ENCODE measurements around the gene RILPL2.
A peak's percentile ranks its signal among the peaks of the same experiment; 100 is the strongest.
"Not testable (repeated sequence)": the region's sequence is repeated elsewhere in the genome, so short reads cannot be mapped to it uniquely, and the experiment has no call there.

The RILPL2 gene

DNA sequence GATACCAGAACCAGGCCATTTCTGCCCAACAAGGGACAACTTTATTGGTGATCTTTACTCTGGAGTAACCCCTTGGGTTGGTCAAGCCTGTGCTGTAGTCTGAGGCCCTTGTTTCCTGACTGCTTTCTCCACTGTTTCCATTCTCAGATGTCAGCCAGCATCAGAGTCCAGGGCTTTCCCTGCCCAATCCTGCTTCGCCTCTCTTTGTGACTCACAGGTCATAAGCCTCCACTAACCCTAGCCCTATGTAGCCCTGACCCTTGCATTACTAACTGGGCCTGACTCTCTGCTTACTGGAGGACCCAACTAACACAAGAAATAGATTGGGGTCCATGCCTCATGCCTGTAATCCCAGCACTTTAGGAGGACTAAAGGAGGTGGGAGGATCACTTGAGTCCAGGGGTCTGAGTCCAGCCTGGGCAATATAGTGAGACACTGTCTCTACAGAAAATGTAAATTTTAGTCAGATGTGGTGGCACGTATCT is 12.8 kb upstream of the RILPL2 start:
- no peak for DNase-seq

DNA sequence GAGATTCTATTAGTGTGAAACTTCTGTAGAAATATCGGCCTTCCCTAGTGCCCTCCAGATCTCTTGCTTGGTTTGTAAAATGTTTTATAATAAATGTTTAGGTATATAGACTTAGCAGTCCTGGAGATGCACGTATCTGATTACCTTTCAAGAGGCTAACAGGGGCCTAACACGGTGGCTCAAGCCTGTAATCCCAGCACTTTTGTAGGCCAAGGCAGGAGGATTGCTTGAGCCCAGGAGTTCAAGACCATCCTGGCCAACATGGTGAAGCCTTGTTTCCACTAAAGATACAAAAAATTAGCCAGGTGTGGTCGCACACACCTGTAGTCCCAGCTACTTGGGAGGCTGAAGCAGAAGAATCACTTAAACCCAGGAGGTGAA is 9.8 kb upstream of the RILPL2 start:
- DNase-seq: no peak

GRCh38 chr12:123445388-123446332 is 9.2 kb upstream of the RILPL2 start:
- no peak for DNase-seq

GRCh38 chr12:123444092-123445026 is 7.9 kb upstream of the RILPL2 start:
- DNase-seq: no peak

GRCh38 chr12:123442774-123443173 is 6.3 kb upstream of the RILPL2 start:
- no peak for DNase-seq

- no peak for DNase-seq
These were observed 5.2 kb upstream of the RILPL2 start for GRCh38 chr12:123441523-123442164.

DNA sequence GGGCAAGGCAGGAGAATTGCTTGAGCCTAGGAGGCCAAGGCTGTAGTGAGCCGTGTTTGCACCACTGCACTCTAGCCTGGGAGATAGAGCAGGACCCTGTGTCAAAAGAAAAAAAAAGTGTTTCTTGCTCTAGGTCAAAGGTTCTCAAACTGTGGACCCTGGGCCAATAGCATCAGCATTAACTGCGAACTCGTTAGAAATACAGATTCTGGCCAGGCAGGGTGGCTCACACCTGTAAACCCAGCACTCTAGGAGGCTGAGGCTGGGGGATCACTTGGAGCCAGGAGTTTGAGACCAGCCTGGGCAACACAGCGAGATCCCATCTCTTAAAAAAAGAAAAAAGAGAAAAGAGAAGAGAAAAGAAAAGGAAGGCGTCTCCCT is 858 bp downstream of the RILPL2 start:
- DNase-seq: no peak

DNA sequence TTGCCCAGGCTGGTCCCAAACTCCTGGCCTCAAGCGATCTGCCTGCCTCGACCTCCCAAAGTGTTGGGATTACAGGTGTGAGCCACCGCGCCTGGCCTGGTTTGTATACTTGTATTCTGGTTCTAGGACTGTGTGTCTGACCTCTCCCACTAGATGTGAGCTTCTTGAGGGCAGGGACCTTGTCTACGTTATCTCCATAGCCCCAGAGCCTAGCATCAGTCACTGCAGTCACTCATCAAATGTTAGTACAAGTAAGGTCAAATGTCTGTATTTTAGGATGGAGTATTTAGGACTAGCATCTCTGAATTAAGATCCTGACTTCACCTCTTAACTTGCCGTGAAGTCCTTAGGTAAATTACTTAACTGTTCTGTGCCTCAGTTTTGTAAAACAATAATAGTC is 2.9 kb downstream of the RILPL2 start:
- DNase-seq: no peak

GRCh38 chr12:123431951-123432817 is 4.3 kb downstream of the RILPL2 start:
- peak; percentile 41 for DNase-seq

DNA sequence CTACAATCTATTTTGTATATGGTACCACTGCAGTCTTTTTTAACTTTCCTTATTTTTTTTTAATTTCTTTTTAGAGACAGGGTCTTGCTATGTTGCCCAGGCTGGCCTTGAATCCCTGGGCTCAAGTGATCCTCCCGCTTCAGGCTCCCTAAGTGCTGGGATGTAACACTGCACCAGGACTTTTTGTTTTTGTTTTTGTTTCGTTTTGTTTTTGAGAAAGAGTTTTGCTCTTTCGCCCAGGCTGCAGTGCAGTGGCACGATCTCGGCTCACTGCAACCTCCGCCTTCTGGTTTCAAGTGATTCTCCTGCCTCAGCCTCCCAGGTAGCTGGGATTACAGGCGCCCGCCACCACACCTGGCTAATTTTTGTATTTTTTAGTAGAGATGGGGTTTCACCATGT is 7.4 kb downstream of the RILPL2 start:
- not testable (repeated sequence) for DNase-seq

- no peak for DNase-seq
These were observed 7.9 kb downstream of the RILPL2 start for GRCh38 chr12:123428591-123428990.

DNA sequence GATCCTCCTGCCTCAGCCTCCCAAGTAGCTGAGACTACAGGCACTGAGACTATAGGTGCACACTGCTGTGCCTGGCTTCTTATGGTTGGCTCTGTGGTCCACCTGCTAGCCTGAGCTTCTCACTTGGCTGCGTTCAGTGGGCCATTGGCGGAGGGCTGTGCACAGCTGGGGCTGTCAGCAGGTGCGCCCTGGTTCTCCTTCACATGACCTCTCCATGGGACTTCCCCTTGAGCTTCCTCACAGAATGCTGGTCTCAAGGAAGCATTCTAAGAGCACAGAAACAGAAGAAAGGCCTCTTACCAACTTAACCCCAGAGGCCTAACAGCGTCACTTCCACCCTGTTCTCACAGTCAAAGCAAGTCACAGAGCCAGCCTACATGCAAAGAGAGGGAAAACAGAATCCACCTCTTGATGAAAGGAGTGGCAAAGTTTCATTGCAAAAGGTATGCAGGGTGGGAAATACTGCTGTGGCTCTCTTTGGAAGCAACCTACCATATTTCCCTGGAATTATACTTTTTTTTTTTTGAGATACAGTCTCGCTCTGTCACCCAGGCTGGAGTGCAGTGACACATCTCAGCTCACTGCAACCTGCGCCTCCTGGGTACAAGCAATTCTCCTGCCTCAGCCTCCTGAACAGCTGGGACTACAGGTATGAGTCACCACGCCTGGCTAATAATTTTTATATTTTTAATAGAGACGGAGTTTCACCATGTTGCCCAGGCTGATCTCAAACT is 9.3 kb downstream of the RILPL2 start:
- peak; percentile 21 for DNase-seq

- no peak for DNase-seq
These were observed 15.2 kb downstream of the RILPL2 start for GRCh38 chr12:123421314-123421713.

GRCh38 chr12:123410041-123410412 is 26.5 kb downstream of the RILPL2 start:
- no peak for DNase-seq

DNA sequence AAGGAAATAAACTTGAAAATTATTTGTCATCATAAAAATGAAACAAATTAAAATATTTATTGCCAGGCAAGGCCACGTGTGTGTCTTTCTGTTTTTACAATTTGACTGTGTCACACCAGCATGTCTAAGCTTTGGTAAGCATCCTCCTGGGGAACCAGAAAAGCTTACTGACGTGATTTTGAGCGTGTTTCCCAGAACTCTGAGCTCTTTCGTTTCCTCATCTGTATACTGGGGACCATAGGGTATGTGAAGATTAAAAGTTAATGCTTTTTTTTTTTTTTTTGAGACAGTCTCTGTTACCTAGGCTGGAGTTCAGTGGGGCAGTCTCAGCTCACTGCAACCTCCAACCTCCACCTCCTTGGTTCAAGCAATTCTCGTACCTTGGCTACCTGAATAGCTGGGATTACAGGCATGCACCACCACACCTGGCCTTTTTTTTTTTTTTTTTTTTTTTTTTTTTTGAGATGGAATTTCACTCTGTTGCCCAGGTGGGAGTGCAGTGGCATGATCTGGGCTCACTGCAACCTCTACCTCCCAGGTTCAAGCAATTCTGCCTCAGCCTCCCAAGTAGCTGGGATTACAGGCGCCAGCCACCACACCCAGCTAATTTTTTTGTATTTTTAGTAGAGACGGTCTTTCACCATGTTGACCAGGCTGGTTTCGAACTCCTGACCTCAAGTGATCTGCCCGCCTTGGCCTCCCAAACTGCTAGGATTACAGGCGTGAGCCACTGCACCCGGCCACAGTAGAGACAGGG is 27.0 kb downstream of the RILPL2 start:
- DNase-seq: not testable (repeated sequence)

DNA sequence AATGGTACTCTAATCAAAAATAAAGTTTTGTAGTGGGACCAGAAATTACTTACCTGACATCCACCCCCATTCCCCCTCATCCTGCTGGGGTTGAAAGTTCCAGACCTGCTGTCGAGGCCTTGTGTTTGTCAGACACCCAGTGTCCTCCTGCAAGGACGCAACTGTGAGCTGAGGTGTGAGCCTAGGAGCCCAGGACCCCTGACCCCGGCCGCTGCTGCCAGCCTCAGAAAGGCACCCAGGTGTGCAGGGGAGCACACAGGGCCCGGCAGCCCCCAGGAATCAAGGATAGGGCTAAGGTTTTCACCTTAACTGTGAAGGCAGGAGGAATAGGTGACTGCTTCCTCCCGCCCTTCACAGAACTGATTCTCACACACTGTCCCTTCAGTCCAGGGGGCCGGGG is 27.9 kb downstream of the RILPL2 start:
- DNase-seq: not testable (repeated sequence)

DNA sequence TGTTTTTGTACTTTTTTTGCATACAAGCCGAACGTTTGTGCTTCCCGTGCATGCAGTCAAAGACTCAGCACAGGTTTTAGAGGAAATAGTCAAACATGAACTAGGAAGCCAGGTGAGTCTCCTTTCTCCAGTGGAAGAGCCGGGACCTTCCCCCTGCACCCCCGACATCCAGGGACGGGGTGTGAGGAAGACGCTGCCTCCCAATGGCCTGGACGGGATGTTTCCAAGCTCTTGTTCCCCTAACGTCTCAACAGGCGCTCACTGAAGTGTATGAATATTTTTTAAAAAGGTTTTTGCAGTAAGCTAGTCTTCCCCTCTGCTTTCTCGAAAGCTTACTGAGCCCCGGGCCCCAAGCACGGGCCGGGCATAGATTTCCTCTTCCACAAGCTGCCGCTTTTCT is 28.6 kb downstream of the RILPL2 start:
- not testable (repeated sequence) for DNase-seq

GRCh38 chr12:123407269-123407668 is 29.2 kb downstream of the RILPL2 start:
- not testable (repeated sequence) for DNase-seq

DNA sequence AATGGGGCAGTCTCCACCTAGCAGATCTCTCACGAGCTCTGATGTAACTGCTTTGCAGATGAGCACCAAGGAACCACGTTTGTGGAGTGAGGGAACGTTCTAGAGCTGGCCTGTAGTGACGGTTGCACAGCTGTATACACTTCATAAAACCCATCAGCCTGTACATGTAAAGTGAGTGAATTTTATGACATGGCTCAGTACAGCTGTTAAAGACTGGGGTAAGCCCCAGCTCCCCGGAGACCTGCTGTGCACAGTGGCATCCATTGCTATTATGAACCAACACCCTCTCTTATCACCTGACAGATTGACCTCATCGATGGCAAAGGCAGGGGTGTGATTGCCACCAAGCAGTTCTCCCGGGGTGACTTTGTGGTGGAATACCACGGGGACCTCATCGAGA is 31.9 kb downstream of the RILPL2 start:
- no peak for DNase-seq

Data from stimulated activated naive CD4-positive, alpha-beta T cell treated with Interleukin-2 at 50 U/mL for 16 hours (primary cell).